M059J (cell line): Measurements from ENCODE around the gene UNC13A. TPM values are rescaled to one million over a fixed set of nuclear protein-coding genes. Genes with fewer than 3 reads are reported as not detected.
"Not testable (repeated sequence)": the region's sequence is repeated elsewhere in the genome, so short reads cannot be mapped to it uniquely, and the experiment has no call there.

Source experiments
- DNase-seq: peaks from one replicate; pipeline ENCODE4 v3.0.0-alpha.2; 2012; ENCODE audit warnings: low read depth
- total RNA-seq: library from RNA; depleted of rRNA; stranded (reverse); fragments of >200 nt; shearing (Covaris generic); gene quantifications from 2 replicates; pipeline ENCODE4 v1.2.3, GENCODE V29; 2014

The UNC13A gene
- total RNA-seq, 1 experiment from 2014 or later: 0.05 TPM

- DNase-seq: no peak
These were observed 83.7 kb downstream of the UNC13A start for GRCh38 chr19:17604372-17605025.

- no peak for DNase-seq
These were observed 85.2 kb downstream of the UNC13A start for GRCh38 chr19:17602872-17603510.

GRCh38 chr19:17602217-17602616, 85.9 kb downstream of the UNC13A start:
- DNase-seq: no peak

DNA sequence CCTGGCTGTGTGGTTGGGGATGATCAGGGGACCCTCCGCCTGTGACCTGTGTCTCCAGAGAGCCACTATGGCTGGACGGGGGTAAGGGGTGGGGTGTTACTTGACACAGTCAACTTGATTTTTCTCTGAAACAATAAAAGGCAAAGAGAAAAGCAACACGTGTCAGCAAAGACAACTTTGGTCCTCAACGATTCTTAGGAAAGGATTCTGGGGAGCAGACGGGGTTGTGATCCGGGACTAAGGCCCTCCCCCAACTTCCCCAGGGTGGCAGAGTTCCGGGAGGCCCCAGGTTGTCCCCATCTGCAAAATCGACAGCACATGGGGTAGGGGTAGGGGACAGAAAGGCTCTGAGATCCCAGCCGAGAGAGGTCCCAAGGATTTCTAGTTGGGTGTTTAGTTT, 86.5 kb downstream of the UNC13A start:
- no peak for DNase-seq

GRCh38 chr19:17599780-17600179, 88.4 kb downstream of the UNC13A start:
- no peak for DNase-seq

GRCh38 chr19:17598953-17599352, 89.2 kb downstream of the UNC13A start:
- no peak for DNase-seq

GRCh38 chr19:17598063-17598462, 90.1 kb downstream of the UNC13A start:
- DNase-seq: not testable (repeated sequence)

GRCh38 chr19:17594296-17594695, 93.9 kb downstream of the UNC13A start:
- not testable (repeated sequence) for DNase-seq

DNA sequence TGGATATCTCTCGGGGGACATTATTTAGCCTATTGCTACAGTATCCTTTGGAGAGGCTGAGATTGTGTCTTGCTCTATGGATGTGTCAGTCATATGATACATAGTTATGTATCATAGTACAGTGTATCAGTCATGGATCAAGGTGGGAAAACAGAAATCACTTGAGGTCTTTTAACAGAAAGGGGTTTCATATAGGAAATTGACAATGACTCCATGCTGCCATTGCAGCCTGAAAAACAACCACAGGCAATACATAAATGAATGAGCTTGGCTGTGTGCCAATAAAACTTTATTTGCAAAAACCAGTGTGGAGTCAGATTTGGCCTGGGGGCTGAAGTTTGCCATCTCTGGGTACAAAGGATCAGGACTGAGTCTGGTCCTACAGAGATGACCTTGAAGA, 97.3 kb downstream of the UNC13A start:
- DNase-seq: no peak

GRCh38 chr19:17585395-17585794, 102.8 kb downstream of the UNC13A start:
- DNase-seq: not testable (repeated sequence)

- no peak for DNase-seq
These were observed 104.0 kb downstream of the UNC13A start for GRCh38 chr19:17584132-17584531.

GRCh38 chr19:17582613-17583012, 105.5 kb downstream of the UNC13A start:
- DNase-seq: no peak

DNA sequence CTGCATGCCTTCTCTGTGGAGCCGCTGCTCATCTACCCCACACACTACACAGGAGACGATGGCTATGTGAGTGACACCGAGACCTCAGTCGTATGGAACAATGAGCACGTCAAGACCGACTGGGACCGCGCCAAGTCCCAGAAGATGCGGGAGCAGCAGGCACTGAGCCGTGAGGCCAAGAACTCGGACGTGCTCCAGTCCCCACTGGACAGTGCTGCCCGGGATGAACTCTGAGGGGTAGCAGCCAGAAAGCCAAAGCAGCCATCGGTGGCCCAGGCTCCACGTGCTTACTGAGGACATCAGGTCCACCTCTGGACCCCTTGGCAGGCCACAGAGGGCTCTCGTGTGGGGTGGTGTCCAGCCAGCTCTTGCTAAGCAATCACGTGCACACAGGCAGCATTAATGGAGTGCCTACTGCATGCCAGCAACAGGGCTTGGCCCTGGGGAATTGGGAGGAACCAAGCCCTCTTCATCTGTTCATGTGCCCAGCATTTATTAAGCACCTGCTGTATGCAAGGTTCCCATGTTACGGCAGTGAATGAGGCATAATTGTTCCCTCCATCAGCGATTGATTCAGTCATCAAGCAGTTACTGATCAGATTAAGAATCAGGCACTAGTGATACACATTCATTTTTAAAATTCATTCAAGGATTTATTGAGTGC, 106.8 kb downstream of the UNC13A start:
- no peak for DNase-seq

- no peak for DNase-seq
These were observed 107.5 kb downstream of the UNC13A start for GRCh38 chr19:17580470-17581144.

- DNase-seq: peak; percentile 39
These were observed 108.4 kb downstream of the UNC13A start for GRCh38 chr19:17579661-17580244.

GRCh38 chr19:17577457-17578097, 110.6 kb downstream of the UNC13A start:
- no peak for DNase-seq

- DNase-seq: peak; percentile 13
These were observed 111.2 kb downstream of the UNC13A start for GRCh38 chr19:17576758-17577456.

DNA sequence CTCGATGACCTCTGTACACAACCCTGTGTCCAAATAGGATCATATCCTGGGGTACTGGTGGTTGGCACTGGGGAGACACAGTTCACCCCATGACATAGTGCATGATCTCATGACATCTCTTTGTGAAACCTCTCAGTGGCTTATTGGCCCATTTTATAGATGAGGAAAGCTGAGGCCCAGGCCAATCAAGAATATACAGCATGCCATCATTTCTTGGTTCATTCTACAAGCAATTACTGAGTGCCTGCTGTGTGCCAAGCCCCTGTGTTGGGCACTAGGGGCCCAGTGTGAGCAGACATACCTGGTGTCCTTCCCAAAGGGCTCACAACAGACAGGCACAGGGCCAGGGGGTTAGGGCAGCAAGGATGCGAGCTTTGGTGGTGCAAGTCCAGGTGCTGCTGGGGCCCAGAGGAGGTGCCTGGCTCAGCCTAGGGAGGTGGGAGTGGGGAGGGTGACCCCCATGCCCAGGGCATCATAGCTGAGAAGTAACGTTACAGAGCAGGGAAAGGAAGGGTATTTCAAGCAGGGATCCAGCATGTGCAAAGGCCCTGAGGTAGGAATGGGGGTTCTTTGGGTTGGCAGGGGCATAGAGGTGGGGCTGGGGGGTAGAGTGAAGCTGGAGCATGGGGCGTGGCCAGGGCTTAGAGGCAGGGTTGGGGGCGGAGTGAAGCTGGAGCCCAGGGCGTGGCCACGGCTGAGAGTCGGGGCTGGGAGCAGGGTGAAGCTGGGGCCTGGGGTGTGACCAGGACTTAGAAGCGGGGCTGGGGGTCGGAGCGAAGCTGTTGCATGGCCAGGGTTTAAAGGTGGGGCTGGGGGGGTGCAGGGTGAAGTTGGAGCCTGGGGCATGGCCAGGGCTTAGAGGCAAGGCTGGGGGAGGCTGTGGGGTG, 112.0 kb downstream of the UNC13A start:
- no peak for DNase-seq

GRCh38 chr19:17572638-17573037, 115.5 kb downstream of the UNC13A start:
- no peak for DNase-seq

GRCh38 chr19:17570791-17571190, 117.4 kb downstream of the UNC13A start:
- no peak for DNase-seq
